ENCODE measurements around the gene DNMT1. TPM values are rescaled to one million over a fixed set of nuclear protein-coding genes. Genes with fewer than 3 reads are reported as not detected.
"Not testable (repeated sequence)": the region's sequence is repeated elsewhere in the genome, so short reads cannot be mapped to it uniquely, and the experiment has no call there.

Gene DNMT1
- polyA plus RNA-seq, 1 of the 3 experiments (the other 2 are of a cell fraction), result 58.3 TPM

DNA sequence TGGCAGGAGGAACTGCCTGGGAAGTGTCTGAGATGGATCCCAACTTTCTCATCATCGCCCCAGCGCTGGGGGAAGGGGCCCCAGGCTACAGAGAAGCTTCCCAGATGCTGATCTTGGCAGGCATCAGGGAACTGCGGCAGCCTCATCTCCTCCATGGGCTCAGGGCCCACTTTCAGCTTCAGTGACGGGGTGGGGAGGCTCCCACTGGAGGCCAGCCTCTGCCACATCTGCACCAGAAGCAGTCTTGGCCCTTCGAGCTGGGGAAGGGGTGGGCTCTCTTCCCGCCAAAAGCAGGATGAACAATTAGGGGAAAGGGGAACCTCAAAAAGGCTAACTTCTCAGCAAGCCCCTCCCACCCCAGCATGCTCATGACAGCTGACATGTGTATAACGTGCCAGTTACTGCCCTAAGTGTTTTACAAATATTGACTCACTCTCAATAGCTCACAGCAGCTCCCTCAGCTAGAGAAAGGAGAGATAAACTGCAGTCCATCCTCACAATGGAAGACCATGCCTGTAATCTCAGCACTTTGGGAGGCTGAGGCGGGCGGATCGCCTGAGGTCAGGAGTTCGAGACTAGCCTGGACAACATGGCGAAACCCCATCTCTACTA is 43.5 kb upstream of the DNMT1 start:
- Histone ChIP-seq H3K4me1 (ENCODE audit: control insufficient read depth in 1 of 2, insufficient read depth in 2 of 2, low read depth in 1 of 2, low read length in 1 of 2) (peaks cover 0 to 6% of the 10 kb centered on the region in 2 experiments; a peak in 1 of 4 replicates), H4K20me1 (ENCODE audit: insufficient read depth) (no peaks in the 10 kb centered on the region), H3K9ac (no peak overlapping the region), H3K27me3 (ENCODE audit: insufficient read depth) (no peaks in the 10 kb centered on the region), H3K79me2 (ENCODE audit: insufficient read depth) (no peaks in the 10 kb centered on the region), H3K9me2 (no peaks in the 10 kb centered on the region), H3F3A (replicated peaks; ENCODE audit: insufficient read depth) (no peaks in the 10 kb centered on the region), H3K36me3 (replicated peaks in 1 of 2; ENCODE audit: control insufficient read depth in 1 of 2, insufficient read depth in 2 of 2, low read length in 1 of 2) (no peaks in the 10 kb centered on the region), H3K27ac (ENCODE audit: low read depth in 2 of 2, low read length in 1 of 2) (no peak overlapping the region), H3K4me2 (no peak overlapping the region), H2AFZ (ENCODE audit: low read depth) (no peak overlapping the region), H3K4me3 (ENCODE audit: low read depth in 2 of 2, low read length in 1 of 2) (no peak overlapping the region), H3K9me3 (no peaks in the 10 kb centered on the region)
- WGBS (ENCODE audit: low lambda C conversion rate), result 87% methylated on average over 7 of the region's 12 CpGs
- ChIA-PET POLR2A (interaction anchor here (1.2 kb wide), 1 partner anchor 12 kb away, joined by 4 read pairs; no protein-coding TSS in a partner anchor), CTCF (interaction anchor here (0.6 to 1.3 kb wide), 2 partner anchors 12 to 697 kb away, joined by 3 to 8 read pairs; no protein-coding TSS in a partner anchor)
- TF ChIP-seq TCF12 (IDR thresholded peaks at IDR 0.05) (no peak), FOXJ3 (CRISPR knock-in tag; IDR thresholded peaks at IDR 0.05) (no peak), GABPA (IDR thresholded peaks at IDR 0.05; ENCODE audit: low read depth) (no peak), SMC3 (IDR thresholded peaks at IDR 0.05; ENCODE audit: low read depth, low read length) (no peak), GATA2 (CRISPR knock-in tag; IDR thresholded peaks at IDR 0.05) (no peak)
- TF ChIP-seq, protein P1, sequence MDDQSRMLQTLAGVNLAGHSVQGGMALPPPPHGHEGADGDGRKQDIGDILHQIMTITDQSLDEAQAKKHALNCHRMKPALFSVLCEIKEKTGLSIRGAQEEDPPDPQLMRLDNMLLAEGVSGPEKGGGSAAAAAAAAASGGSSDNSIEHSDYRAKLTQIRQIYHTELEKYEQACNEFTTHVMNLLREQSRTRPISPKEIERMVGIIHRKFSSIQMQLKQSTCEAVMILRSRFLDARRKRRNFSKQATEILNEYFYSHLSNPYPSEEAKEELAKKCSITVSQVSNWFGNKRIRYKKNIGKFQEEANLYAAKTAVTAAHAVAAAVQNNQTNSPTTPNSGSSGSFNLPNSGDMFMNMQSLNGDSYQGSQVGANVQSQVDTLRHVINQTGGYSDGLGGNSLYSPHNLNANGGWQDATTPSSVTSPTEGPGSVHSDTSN (IDR thresholded peaks at IDR 0.05), result no peak
- TF ChIP-seq, protein P2, sequence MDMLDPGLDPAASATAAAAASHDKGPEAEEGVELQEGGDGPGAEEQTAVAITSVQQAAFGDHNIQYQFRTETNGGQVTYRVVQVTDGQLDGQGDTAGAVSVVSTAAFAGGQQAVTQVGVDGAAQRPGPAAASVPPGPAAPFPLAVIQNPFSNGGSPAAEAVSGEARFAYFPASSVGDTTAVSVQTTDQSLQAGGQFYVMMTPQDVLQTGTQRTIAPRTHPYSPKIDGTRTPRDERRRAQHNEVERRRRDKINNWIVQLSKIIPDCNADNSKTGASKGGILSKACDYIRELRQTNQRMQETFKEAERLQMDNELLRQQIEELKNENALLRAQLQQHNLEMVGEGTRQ (IDR thresholded peaks at IDR 0.05; ENCODE audit: borderline replicate concordance, low read depth, low read length), result no peak
- TF ChIP-seq, protein P3, sequence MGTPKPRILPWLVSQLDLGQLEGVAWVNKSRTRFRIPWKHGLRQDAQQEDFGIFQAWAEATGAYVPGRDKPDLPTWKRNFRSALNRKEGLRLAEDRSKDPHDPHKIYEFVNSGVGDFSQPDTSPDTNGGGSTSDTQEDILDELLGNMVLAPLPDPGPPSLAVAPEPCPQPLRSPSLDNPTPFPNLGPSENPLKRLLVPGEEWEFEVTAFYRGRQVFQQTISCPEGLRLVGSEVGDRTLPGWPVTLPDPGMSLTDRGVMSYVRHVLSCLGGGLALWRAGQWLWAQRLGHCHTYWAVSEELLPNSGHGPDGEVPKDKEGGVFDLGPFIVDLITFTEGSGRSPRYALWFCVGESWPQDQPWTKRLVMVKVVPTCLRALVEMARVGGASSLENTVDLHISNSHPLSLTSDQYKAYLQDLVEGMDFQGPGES (IDR thresholded peaks at IDR 0.05; ENCODE audit: low read depth, low read length), result no peak
- no peak for DNase-seq

DNA sequence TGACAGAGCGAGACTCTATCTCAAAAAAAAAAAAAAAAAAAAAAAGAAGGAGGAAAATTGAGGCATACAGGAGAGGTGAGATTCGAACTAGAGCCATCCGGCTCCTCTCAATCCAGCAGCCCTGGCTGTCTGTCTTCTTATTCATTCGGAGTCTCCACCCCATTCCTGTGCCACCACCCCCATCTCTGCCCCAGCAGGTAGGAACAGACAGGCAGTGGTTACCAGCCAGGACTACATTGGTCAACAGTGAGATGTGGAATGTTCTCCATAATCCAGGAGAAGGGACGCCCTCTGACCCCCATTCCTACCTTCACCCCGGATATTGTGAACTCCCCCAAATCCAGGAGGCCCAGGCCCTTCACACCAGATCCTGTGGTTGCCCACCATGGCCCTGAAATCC is 42.9 kb upstream of the DNMT1 start:
- no peaks in the 10 kb centered on the region for H3K9me2 ChIP-seq
- H3K4me3 ChIP-seq (ENCODE audit: low read depth in 2 of 2, low read length in 1 of 2), result no peak overlapping the region
- no peak overlapping the region for H2AFZ ChIP-seq (ENCODE audit: low read depth)
- 91% methylated on average over 4 of the region's 6 CpGs for WGBS (ENCODE audit: low lambda C conversion rate)
- H3K4me2 ChIP-seq, result no peak overlapping the region
- no peaks in the 10 kb centered on the region for H3K79me2 ChIP-seq (ENCODE audit: insufficient read depth)
- H3K4me1 ChIP-seq (ENCODE audit: control insufficient read depth in 1 of 2, insufficient read depth in 2 of 2, low read depth in 1 of 2, low read length in 1 of 2), result peaks cover 0 to 6% of the 10 kb centered on the region in 2 experiments; a peak in 1 of 4 replicates
- no peaks in the 10 kb centered on the region for H3F3A ChIP-seq (replicated peaks; ENCODE audit: insufficient read depth)
- no peak overlapping the region for H3K9ac ChIP-seq
- H3K27ac ChIP-seq (ENCODE audit: low read depth in 2 of 2, low read length in 1 of 2), result no peak overlapping the region
- CTCF ChIA-PET, result interaction anchor here (0.6 kb wide), 1 partner anchor 698 kb away, joined by 3 read pairs; no protein-coding TSS in a partner anchor
- TF ChIP-seq NRF1 (IDR thresholded peaks at IDR 0.05; ENCODE audit: low read depth, low read length), result no peak
- H3K36me3 ChIP-seq (replicated peaks in 1 of 2; ENCODE audit: control insufficient read depth in 1 of 2, insufficient read depth in 2 of 2, low read length in 1 of 2), result no peaks in the 10 kb centered on the region
- H4K20me1 ChIP-seq (ENCODE audit: insufficient read depth), result no peaks in the 10 kb centered on the region
- no peaks in the 10 kb centered on the region for H3K9me3 ChIP-seq
- DNase-seq, result no peak
- POLR2A ChIA-PET, result interaction anchor here (1.2 kb wide), 1 partner anchor 11 kb away, joined by 4 read pairs; no protein-coding TSS in a partner anchor
- no peaks in the 10 kb centered on the region for H3K27me3 ChIP-seq (ENCODE audit: insufficient read depth)

DNA sequence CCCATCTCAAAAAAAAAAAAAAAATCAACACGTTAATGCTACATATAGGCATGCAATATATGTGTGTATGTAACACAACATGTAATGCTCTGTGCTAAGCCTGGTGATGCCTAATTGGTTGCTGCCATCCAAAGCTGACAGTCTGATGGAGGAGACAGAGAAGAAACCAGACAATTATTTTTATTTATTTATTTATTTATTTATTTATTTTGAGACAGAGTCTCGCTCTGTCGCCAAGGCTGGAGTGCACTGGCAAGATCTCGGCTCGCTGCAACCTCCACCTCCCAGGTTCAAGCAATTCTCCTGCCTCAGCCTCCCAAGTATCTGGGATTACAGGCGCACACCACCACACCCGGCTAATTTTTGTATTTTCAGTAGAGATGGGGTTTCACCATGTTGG is 40.7 kb upstream of the DNMT1 start:
- H3K9me2 ChIP-seq; DNase-seq; H3K4me3 ChIP-seq (ENCODE audit: low read depth in 2 of 2, low read length in 1 of 2); H3K4me2 ChIP-seq; POLR2A ChIA-PET; H4K20me1 ChIP-seq (ENCODE audit: insufficient read depth); H2AFZ ChIP-seq (ENCODE audit: low read depth); H3K36me3 ChIP-seq (replicated peaks in 1 of 2; ENCODE audit: control insufficient read depth in 1 of 2, insufficient read depth in 2 of 2, low read length in 1 of 2); H3F3A ChIP-seq (replicated peaks; ENCODE audit: insufficient read depth); H3K79me2 ChIP-seq (ENCODE audit: insufficient read depth); H3K9me3 ChIP-seq; H3K9ac ChIP-seq; H3K27ac ChIP-seq (ENCODE audit: low read depth in 2 of 2, low read length in 1 of 2); H3K27me3 ChIP-seq (ENCODE audit: insufficient read depth); H3K4me1 ChIP-seq (ENCODE audit: control insufficient read depth in 1 of 2, insufficient read depth in 2 of 2, low read depth in 1 of 2, low read length in 1 of 2): not testable (repeated sequence)
- 95% methylated on average over 7 of the region's 7 CpGs for WGBS (ENCODE audit: low lambda C conversion rate)
- CTCF ChIA-PET, result interaction anchor here (1.2 to 5.1 kb wide), 2 partner anchors 8 to 15 kb away, joined by 4 to 31 read pairs; no protein-coding TSS in a partner anchor

Measured in SK-N-SH (cell line).